ENCODE results near the gene FER1L5. TPM values are rescaled to one million over a fixed set of nuclear protein-coding genes. Genes with fewer than 3 reads are reported as not detected.

Gene FER1L5
- total and polyA plus RNA-seq, 9 of the 15 experiments (the other 6 are each of a cell fraction or from before 2014, with no cell fraction given), result 0.01 TPM; not detected in 6

DNA sequence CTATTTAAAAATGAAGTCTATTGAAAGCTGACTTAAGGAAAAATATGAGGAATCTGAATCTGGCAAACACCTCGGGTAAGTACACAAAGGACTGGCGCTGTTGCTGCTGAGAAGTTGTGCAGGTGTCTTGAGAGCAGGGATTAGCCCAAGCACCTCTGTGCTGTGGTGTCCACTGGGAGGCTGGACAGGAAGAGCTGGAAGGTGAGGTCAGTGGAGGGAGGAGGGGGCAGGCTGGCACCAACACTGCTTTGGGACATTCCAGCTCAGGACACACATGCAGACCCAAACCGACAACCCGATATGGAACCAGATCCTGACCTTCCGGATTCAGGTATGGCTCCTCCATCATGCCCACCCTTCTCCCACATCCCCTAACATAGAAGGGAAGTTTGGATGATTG lies 20.6 kb downstream of the FER1L5 start:
- POLR2A ChIA-PET, result interaction anchor here (0.6 to 0.8 kb wide), 3 partner anchors 9 to 414 kb away, joined by 3 to 4 read pairs (median 3); no protein-coding TSS in a partner anchor
- intact Hi-C loops (cut with micrococcal nuclease), result no loop called here
- Histone ChIP-seq H3K27ac (ENCODE audit: extremely low read depth, low read depth, low read length) (no peak overlapping the region), H3K79me2 (ENCODE audit: control insufficient read depth, insufficient read depth, low read length) (no peaks in the 10 kb centered on the region), H2AFZ (ENCODE audit: low read depth, low read length) (no peak overlapping the region), H4K20me1 (replicated peaks; ENCODE audit: control insufficient read depth, insufficient read depth, low read length) (no peaks in the 10 kb centered on the region), H3K27me3 (ENCODE audit: control insufficient read depth in 2 of 2, insufficient read depth in 2 of 2, low read length in 2 of 2) (peaks cover 5 to 21% of the 10 kb centered on the region in 2 experiments; a peak in 4 of 5 replicates), H3K4me3 (no peak overlapping the region), H3K9ac (ENCODE audit: insufficient read depth in 1 of 2, low read depth in 2 of 2, low read length in 2 of 2) (peak overlapping the region in 1 of 2 experiments; percentile 28; a peak in 1 of 4 replicates), H3K9me3 (replicated peaks; ENCODE audit: control insufficient read depth, insufficient read depth, low read depth, low read length) (peaks cover 4% of the 10 kb centered on the region; the same call in 1 of the 2 replicates), H3K9me1 (ENCODE audit: control insufficient read depth, insufficient read depth, low read length) (no peaks in the 10 kb centered on the region), H3K4me2 (ENCODE audit: insufficient read depth, low read length) (no peak overlapping the region), H3K36me3 (ENCODE audit: control insufficient read depth, insufficient read depth, low read length) (no peaks in the 10 kb centered on the region), H3K4me1 (replicated peaks in 1 of 2; ENCODE audit: control insufficient read depth in 2 of 2, insufficient read depth in 2 of 2, low read length in 2 of 2) (no peaks in the 10 kb centered on the region; a peak in 1 of 5 replicates)
- no TSS peak for BruUV-seq (replicated peaks)
- ATAC-seq (no peak), FAIRE-seq (no peak), DNase-seq (ENCODE audit: extremely low read depth in 1 of 4, low spot score in 3 of 4) (no peak)
- CTCF ChIA-PET (ENCODE audit: low intra/inter-chr PET ratio), result no interaction called here
- in situ Hi-C loops (cut with MboI), result no loop called here
- TF ChIP-seq, protein P1, sequence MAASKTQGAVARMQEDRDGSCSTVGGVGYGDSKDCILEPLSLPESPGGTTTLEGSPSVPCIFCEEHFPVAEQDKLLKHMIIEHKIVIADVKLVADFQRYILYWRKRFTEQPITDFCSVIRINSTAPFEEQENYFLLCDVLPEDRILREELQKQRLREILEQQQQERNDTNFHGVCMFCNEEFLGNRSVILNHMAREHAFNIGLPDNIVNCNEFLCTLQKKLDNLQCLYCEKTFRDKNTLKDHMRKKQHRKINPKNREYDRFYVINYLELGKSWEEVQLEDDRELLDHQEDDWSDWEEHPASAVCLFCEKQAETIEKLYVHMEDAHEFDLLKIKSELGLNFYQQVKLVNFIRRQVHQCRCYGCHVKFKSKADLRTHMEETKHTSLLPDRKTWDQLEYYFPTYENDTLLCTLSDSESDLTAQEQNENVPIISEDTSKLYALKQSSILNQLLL (CRISPR knock-in tag; IDR thresholded peaks at IDR 0.05; ENCODE audit: borderline replicate concordance), result no peak
- TF ChIP-seq SUPT5H (IDR thresholded peaks at IDR 0.05) (no peak), FIP1L1 (IDR thresholded peaks at IDR 0.05; ENCODE audit: low read depth, low read length, poor library complexity, severe bottlenecking) (no peak), ZZZ3 (IDR thresholded peaks at IDR 0.05) (no peak), ZSCAN32 (CRISPR knock-in tag; IDR thresholded peaks at IDR 0.05) (no peak), GTF2B (IDR thresholded peaks at IDR 0.05; ENCODE audit: extremely low read depth, insufficient read length) (no peak), KLF16 (IDR thresholded peaks at IDR 0.05) (no peak), ZNF431 (CRISPR knock-in tag; IDR thresholded peaks at IDR 0.05) (no peak), FOXP1 (CRISPR knock-in tag; IDR thresholded peaks at IDR 0.05) (no peak), ARID4B (CRISPR knock-in tag; IDR thresholded peaks at IDR 0.05) (no peak), HOXB6 (CRISPR knock-in tag; IDR thresholded peaks at IDR 0.05; ENCODE audit: borderline replicate concordance) (no peak), MED1 (CRISPR knock-in tag; IDR thresholded peaks at IDR 0.05; ENCODE audit: borderline replicate concordance) (no peak), CHD2 (IDR thresholded peaks at IDR 0.05; ENCODE audit: low read depth, low read length) (no peak), CTBP1 (IDR thresholded peaks at IDR 0.05; ENCODE audit: borderline replicate concordance) (no peak), NFE2 (IDR thresholded peaks at IDR 0.05; ENCODE audit: low read depth) (no peak)
- TF ChIP-seq, protein P2, sequence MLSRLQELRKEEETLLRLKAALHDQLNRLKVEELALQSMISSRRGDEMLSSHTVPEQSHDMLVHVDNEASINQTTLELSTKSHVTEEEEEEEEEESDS (CRISPR knock-in tag; IDR thresholded peaks at IDR 0.05), result no peak
- TF ChIP-seq, protein P3, sequence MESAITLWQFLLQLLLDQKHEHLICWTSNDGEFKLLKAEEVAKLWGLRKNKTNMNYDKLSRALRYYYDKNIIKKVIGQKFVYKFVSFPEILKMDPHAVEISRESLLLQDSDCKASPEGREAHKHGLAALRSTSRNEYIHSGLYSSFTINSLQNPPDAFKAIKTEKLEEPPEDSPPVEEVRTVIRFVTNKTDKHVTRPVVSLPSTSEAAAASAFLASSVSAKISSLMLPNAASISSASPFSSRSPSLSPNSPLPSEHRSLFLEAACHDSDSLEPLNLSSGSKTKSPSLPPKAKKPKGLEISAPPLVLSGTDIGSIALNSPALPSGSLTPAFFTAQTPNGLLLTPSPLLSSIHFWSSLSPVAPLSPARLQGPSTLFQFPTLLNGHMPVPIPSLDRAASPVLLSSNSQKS (CRISPR knock-in tag; IDR thresholded peaks at IDR 0.05), result no peak
- WGBS (ENCODE audit: insufficient coverage, low coverage, missing lambda C conversion rate), result 15% methylated on average over 5 of the region's 5 CpGs
